Measurements from ENCODE around the gene KCNQ5.
"Not testable (repeated sequence)": the region's sequence is repeated elsewhere in the genome, so short reads cannot be mapped to it uniquely, and the experiment has no call there.

The KCNQ5 gene

DNA sequence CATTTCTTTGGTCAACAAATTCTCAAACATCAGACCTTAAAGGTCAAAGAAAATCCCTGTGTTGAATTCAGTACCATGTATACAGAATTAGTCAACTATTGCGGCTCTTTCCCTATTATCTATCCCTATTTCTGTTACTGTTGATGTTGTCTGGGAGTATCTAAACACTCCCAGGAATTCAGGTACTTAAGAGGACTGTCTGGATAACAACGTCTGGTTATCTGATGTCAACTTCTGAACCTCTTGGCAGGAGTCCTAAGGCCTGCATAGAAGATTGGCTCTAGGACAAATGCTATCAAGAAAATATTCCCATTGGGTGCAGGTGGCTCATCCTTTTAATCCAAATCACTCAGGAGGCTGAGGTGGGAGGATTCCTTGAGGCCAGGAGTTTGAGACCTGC lies 347.8 kb downstream of the KCNQ5 start:
- intact Hi-C loops (cut with DNase I; ENCODE audit: low total_unique reads): no loop called here
- Histone ChIP-seq H3K4me3 (no peak overlapping the region), H3K4me1 (no peaks in the 10 kb centered on the region), H3K27ac (no peak overlapping the region), H3K27me3 (no peaks in the 10 kb centered on the region), H3K36me3 (no peaks in the 10 kb centered on the region), H3K9me3 (no peaks in the 10 kb centered on the region)
- TF ChIP-seq, protein P1, sequence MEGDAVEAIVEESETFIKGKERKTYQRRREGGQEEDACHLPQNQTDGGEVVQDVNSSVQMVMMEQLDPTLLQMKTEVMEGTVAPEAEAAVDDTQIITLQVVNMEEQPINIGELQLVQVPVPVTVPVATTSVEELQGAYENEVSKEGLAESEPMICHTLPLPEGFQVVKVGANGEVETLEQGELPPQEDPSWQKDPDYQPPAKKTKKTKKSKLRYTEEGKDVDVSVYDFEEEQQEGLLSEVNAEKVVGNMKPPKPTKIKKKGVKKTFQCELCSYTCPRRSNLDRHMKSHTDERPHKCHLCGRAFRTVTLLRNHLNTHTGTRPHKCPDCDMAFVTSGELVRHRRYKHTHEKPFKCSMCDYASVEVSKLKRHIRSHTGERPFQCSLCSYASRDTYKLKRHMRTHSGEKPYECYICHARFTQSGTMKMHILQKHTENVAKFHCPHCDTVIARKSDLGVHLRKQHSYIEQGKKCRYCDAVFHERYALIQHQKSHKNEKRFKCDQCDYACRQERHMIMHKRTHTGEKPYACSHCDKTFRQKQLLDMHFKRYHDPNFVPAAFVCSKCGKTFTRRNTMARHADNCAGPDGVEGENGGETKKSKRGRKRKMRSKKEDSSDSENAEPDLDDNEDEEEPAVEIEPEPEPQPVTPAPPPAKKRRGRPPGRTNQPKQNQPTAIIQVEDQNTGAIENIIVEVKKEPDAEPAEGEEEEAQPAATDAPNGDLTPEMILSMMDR (IDR thresholded peaks at IDR 0.05): no peak
- no peak for DNase-seq

DNA sequence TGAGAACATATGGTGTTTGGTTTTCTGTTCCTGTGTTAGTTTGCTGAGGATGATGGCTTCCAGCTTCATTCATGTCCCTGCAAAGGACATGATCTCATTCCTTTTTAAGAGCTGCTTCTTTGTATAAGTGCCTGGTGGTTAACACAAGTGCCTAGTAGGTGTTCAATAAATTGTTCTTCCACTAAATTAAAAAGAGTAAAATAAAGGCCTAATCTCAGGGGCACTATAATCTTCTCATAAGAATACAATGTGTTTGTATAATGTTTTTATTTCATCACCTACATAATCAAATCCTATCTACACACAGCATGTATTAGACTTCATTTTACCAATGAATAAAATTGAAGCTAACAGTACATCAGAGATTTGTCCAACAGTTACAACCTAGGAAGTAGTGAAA lies 350.7 kb downstream of the KCNQ5 start:
- TF ChIP-seq, protein P1 (IDR thresholded peaks at IDR 0.05): no peak
- H3K4me1 ChIP-seq: peaks cover 0 to 25% (median 6%) of the 10 kb centered on the region in 4 donors
- H3K9me3 ChIP-seq: no peaks in the 10 kb centered on the region
- no peaks in the 10 kb centered on the region for H3K36me3 ChIP-seq
- no peaks in the 10 kb centered on the region for H3K27me3 ChIP-seq
- intact Hi-C loops (cut with DNase I; ENCODE audit: low total_unique reads): no loop called here
- no peak overlapping the region for H3K4me3 ChIP-seq
- DNase-seq: no peak
- H3K27ac ChIP-seq: no peak overlapping the region

DNA sequence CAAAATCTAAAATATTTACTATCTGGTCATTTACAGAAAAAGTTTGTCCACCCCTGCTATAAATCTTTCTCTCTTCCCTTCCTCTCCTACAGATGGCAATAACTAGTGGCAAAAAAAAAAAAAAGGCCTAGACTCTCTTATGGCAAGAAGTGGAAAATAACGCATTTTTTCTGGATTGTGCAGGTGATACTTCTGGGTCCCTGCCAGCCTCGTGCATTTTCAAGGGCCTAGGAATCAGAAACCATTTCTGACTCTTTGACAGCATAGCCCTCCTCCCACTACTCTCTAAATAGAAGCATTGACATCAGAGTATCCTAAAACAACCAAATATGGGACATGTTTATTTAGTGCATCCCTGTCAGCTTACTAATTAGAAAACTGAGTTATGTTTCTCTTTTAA lies 352.4 kb downstream of the KCNQ5 start:
- Histone ChIP-seq H3K4me3 (no peak overlapping the region), H3K4me1 (peaks cover 0 to 25% (median 6%) of the 10 kb centered on the region in 4 donors)
- TF ChIP-seq, protein P1 (IDR thresholded peaks at IDR 0.05): no peak

DNA sequence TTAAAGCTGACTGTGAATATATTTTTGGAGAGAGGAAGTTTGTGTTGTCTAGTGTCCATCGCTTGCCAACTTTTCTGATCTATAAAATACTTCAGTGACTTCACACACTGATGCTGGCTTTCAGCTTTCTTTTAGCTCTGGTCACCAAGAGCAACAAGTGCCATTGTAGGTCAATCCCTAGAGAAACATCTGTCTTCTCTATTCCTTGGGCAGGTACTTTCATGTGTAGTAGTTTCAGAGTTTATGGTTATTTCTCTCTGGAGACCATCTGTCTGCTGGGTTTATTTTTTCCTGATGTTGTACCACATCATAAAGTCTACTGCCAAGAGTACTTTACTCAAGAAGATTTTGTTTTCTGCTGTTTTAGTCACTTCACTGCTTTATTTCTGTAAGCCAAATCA lies 353.5 kb downstream of the KCNQ5 start:
- H3K4me1 ChIP-seq: peaks cover 0 to 25% (median 6%) of the 10 kb centered on the region in 4 donors
- H3K9me3 ChIP-seq: no peaks in the 10 kb centered on the region
- H3K4me3 ChIP-seq: no peak overlapping the region
- DNase-seq: no peak
- intact Hi-C loops (cut with DNase I; ENCODE audit: low total_unique reads): no loop called here
- H3K36me3 ChIP-seq: no peaks in the 10 kb centered on the region
- H3K27me3 ChIP-seq: no peaks in the 10 kb centered on the region
- peak overlapping the region in 1 of 2 donors; percentile 20 for H3K27ac ChIP-seq
- TF ChIP-seq, protein P1 (IDR thresholded peaks at IDR 0.05): no peak

More for the DNA sequence above, 352.4 kb downstream of the KCNQ5 start:
- H3K27ac ChIP-seq: no peak overlapping the region
- no peaks in the 10 kb centered on the region for H3K27me3 ChIP-seq
- H3K36me3 ChIP-seq: no peaks in the 10 kb centered on the region
- no peaks in the 10 kb centered on the region for H3K9me3 ChIP-seq
- DNase-seq: no peak
- intact Hi-C loops (cut with DNase I; ENCODE audit: low total_unique reads): no loop called here

DNA sequence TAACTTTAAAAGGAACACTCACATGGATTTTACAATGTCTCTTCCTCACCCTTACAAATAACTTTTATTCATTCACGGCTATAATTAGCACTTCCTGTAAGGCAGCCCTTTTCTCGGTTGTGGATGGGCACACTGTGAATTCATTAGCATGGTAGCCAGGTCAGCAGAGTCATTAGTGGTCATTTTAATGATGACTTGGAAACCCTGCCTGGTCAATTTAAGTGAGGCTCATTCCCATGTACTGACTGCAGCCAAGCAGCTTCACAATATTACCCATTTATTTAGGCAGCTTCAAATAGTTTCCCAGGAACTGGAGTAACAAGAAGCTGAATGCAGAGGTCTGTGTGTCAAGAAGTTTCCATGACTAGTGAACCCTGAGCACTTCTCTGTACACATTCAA lies 354.6 kb downstream of the KCNQ5 start:
- Histone ChIP-seq H3K27ac (peak overlapping the region in 1 of 2 donors; percentile 5), H3K4me1 (peaks cover 0 to 25% (median 6%) of the 10 kb centered on the region in 4 donors), H3K27me3 (no peaks in the 10 kb centered on the region), H3K36me3 (no peaks in the 10 kb centered on the region), H3K4me3 (no peak overlapping the region), H3K9me3 (no peaks in the 10 kb centered on the region)
- intact Hi-C loops (cut with DNase I; ENCODE audit: low total_unique reads): no loop called here
- DNase-seq: no peak
- TF ChIP-seq, protein P1 (IDR thresholded peaks at IDR 0.05): no peak

DNA sequence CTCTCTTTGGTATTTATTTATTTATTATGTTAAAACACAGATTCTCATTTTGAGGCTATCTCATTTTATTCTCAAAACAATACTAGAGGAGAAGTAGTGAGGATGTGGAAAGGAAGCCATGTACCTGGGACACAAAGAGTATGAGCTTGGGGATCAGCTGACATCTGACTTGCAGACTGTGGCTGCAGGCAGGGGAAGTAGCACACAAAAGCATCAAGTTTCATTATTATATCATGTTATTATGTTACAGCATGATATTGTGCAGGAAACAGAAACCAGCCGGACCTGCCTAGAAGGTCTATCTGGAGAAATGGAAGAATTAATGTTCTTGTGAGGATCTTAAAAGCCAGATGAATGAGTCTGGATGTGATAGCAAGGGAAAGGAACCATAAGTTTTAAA lies 355.2 kb downstream of the KCNQ5 start:
- Histone ChIP-seq H3K36me3 (no peaks in the 10 kb centered on the region), H3K4me1 (peaks cover 0 to 25% (median 6%) of the 10 kb centered on the region in 4 donors), H3K27ac (no peak overlapping the region), H3K27me3 (no peaks in the 10 kb centered on the region), H3K9me3 (no peaks in the 10 kb centered on the region), H3K4me3 (no peak overlapping the region)
- intact Hi-C loops (cut with DNase I; ENCODE audit: low total_unique reads): no loop called here
- DNase-seq: no peak
- TF ChIP-seq, protein P1 (IDR thresholded peaks at IDR 0.05): no peak

DNA sequence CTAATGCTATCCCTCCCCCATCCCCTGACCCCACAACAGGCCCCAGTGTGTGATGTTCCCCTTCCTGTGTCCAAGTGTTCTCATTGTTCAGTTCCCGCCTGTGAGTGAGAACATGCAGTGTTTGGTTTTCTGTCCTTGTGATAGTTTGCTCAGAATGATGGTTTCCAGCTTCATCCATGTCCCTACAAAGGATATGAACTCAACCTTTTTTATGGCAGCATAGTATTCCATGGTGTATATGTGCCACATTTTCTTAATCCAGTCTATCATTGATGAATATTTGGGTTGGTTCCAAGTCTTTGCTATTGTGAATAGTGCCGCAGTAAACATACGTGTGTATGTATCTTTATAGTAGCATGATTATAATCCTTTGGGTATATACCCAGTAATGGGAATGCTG lies 356.9 kb downstream of the KCNQ5 start:
- H3K4me1 ChIP-seq: peaks cover 0 to 25% (median 6%) of the 10 kb centered on the region in 4 donors
- intact Hi-C loops (cut with DNase I; ENCODE audit: low total_unique reads); H3K27me3 ChIP-seq; H3K4me3 ChIP-seq; H3K36me3 ChIP-seq; DNase-seq; H3K9me3 ChIP-seq; H3K27ac ChIP-seq: not testable (repeated sequence)

DNA sequence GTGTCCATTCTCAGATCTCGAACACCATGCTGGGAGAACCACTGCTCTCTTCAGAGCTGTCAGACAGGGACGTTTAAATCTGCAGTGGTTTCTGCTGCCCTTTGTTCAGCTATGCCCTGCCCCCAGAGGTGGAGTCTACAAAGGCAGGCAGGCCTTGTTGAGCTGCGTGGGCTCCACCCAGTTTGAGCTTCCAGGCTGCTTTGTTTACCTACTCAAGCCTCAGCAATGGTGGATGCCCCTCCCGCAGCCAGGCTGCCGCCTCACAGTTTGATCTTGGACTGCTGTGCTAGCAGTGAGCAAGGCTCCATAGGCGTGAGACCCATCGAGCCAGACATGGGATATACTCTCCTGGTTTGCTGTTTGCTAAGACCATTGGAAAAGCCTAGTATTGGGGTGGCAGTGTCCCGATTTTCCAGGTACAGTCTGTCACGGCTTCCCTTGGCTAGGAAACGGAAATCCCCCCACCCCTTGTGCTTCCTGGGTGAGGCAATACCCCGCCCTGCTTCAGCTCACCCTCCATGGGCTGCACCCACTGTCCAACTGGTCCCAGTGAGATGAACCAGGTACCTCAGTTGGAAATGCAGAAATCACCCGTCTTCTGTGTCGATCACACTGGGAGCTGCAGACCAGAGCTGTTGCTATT lies 362.4 kb downstream of the KCNQ5 start:
- H3K27ac ChIP-seq; DNase-seq; H3K4me1 ChIP-seq; H3K27me3 ChIP-seq; H3K9me3 ChIP-seq; H3K4me3 ChIP-seq; H3K36me3 ChIP-seq; intact Hi-C loops (cut with DNase I; ENCODE audit: low total_unique reads): not testable (repeated sequence)
